HepG2 (cell line): ENCODE data around the gene CEBPG. TPM values are rescaled to one million over a fixed set of nuclear protein-coding genes. Genes with fewer than 3 reads are reported as not detected.

ENCODE experiments used
- ATAC-seq: fragments of 200-7000 bp; cut with Tn5 transposase; 3 replicates; pipeline ENCODE4 v1.9.1; 2020; ENCODE audit warnings: mild to moderate bottlenecking, moderate library complexity
- BruUV-seq: library from RNA; stranded (reverse); fragments of 400-500 nt; replicated peaks from 2 replicates; lab custom pipeline; 2021; lab: Mats Ljungman, UMichigan
- CTCF ChIA-PET: fragments of 300-600 bp; formaldehyde crosslinking; extraction: SDS; loops from one replicate; lab custom pipeline; 2021; ENCODE audit warnings: low total read pairs, inconsistent platforms, low intra/inter-chr PET ratio; lab: Yijun Ruan, JAX
- POLR2A ChIA-PET: fragments of 350-600 bp; sonication (Branson Sonifier 250); formaldehyde crosslinking; loops from one replicate; lab custom pipeline; 2020; ENCODE audit warnings: antibody characterized with exemption, inconsistent platforms; lab: Yijun Ruan, JAX
- DNase-seq: peaks from one replicate; pipeline ENCODE4 v3.0.0-alpha.2; 2015; ENCODE audit warnings: low spot score
- FAIRE-seq: peaks from 3 replicates; lab custom pipeline; 2011; peaks lifted over from hg19 to GRCh38; lab: Jason Lieb, UNC
- H2AFZ ChIP-seq: one replicate; pipeline ENCODE4 v1.6.1; 2011; ENCODE audit warnings: low read length, inconsistent platforms
- H3K27ac ChIP-seq: fragments of 300-600 bp; 3 replicates; pipeline ENCODE4 v1.8.0; 2011; ENCODE audit warnings: mixed run types, mild to moderate bottlenecking, mixed read lengths, low read length, inconsistent platforms; ENCODE audit not compliant: insufficient read depth; ENCODE audit errors: extremely low read length
- H3K27me3 ChIP-seq, 2 experiments: fragments of 200-600 bp in 1 of 2; 2 replicates in 1 of 2; 3 replicates in 1 of 2; pipeline versions ENCODE4 v1.6.0 to v1.8.0; 2011; ENCODE audit warnings: low read length in 2 of 2, mild to moderate bottlenecking in 2 of 2, moderate library complexity in 2 of 2, inconsistent platforms in 1 of 2; ENCODE audit not compliant: insufficient read depth in 2 of 2, control insufficient read depth in 1 of 2
- H3K36me3 ChIP-seq, 2 experiments: fragments of 200-600 bp in 1 of 2; replicated peaks in 1 of 2; 2 replicates in 1 of 2; 3 replicates in 1 of 2; pipeline versions ENCODE4 v1.5.1 to v1.8.0; 2011; ENCODE audit warnings: low read length in 2 of 2, inconsistent platforms in 1 of 2; ENCODE audit not compliant: insufficient read depth in 2 of 2, control insufficient read depth in 1 of 2
- H3K4me1 ChIP-seq: 2 replicates; pipeline ENCODE4 v1.5.1; 2012; ENCODE audit warnings: low read length, inconsistent platforms; ENCODE audit not compliant: insufficient read depth
- H3K4me2 ChIP-seq: 2 replicates; pipeline ENCODE4 v1.6.0; 2011; ENCODE audit warnings: low read depth, low read length, inconsistent platforms
- H3K4me3 ChIP-seq, 3 experiments: fragments of 200-600 bp in 1 of 3; sonication (generic), shearing (Covaris generic) in 1 of 3; replicated peaks in 1 of 3; 2 replicates each; pipeline ENCODE4 v1.5.1; 2011 to 2016; ENCODE audit warnings: low read length in 3 of 3, inconsistent platforms in 2 of 3, low read depth in 2 of 3, mild to moderate bottlenecking in 2 of 3, control low read depth in 1 of 3, mixed read lengths in 1 of 3; ENCODE audit not compliant: insufficient read depth in 1 of 3
- H3K79me2 ChIP-seq: one replicate; pipeline ENCODE4 v1.6.1; 2011; ENCODE audit warnings: low read length, inconsistent platforms; ENCODE audit not compliant: insufficient read depth
- H3K9ac ChIP-seq: 2 replicates; pipeline ENCODE4 v1.6.0; 2011; ENCODE audit warnings: mild to moderate bottlenecking, low read depth, low read length, inconsistent platforms; ENCODE audit not compliant: insufficient read depth
- H3K9me3 ChIP-seq: 2 replicates; pipeline ENCODE4 v1.5.1; 2012; ENCODE audit warnings: mild to moderate bottlenecking, low read length
- H4K20me1 ChIP-seq: 2 replicates; pipeline ENCODE4 v1.6.0; 2011; ENCODE audit warnings: inconsistent platforms, mild to moderate bottlenecking, low read length, moderate library complexity; ENCODE audit not compliant: insufficient read depth
- CBX2 ChIP-seq, 2 experiments: fragments of 200-600 bp in 1 of 2; sonication (generic); formaldehyde crosslinking in 1 of 2; IDR thresholded peaks; 2 replicates each; pipeline versions ENCODE4 v1.7.0 to v1.8.1; 2018 to 2022; ENCODE audit warnings: low read depth in 2 of 2, low read length in 1 of 2, mild to moderate bottlenecking in 1 of 2, missing genetic modification reagents in 1 of 2
- FIP1L1 ChIP-seq: fragments of 200-400 bp; formaldehyde crosslinking; IDR thresholded peaks from 2 replicates; pipeline ENCODE4 v1.6.1; 2018; ENCODE audit warnings: low read depth, mild to moderate bottlenecking, low read length, moderate library complexity, borderline replicate concordance; ENCODE audit not compliant: insufficient read depth
- MTA1 ChIP-seq: sonication (generic); formaldehyde crosslinking; IDR thresholded peaks from 2 replicates; pipeline ENCODE4 v1.4.0; 2020; ENCODE audit warnings: missing genetic modification reagents, mild to moderate bottlenecking, borderline replicate concordance
- NFIC ChIP-seq: IDR thresholded peaks from 2 replicates; pipeline ENCODE4 v1.6.1; 2012; ENCODE audit warnings: mild to moderate bottlenecking, low read length, inconsistent platforms
- POLR2AphosphoS2 ChIP-seq: IDR thresholded peaks from 2 replicates; pipeline ENCODE4 v1.6.1; 2011; ENCODE audit warnings: low read depth, low read length, improper control_type of control experiment
- RFX1 ChIP-seq: fragments of 450-650 bp; IDR thresholded peaks from 2 replicates; pipeline ENCODE4 v1.6.1; 2017
- ZNF777 ChIP-seq: sonication (generic); formaldehyde crosslinking; IDR thresholded peaks from 2 replicates; pipeline ENCODE4 v1.4.0; 2020; ENCODE audit warnings: missing genetic modification reagents
- WGBS: methylation state at CpG from one replicate; pipeline ENCODE4 v1.1.6; 2017; ENCODE audit warnings: low lambda C conversion rate; 5-methylcytosine and 5-hydroxymethylcytosine counted together
- in situ Hi-C: cut with HindIII; loops from 2 replicates; pipeline ENCODE4 v1.10.0; 2017; ENCODE audit warnings: low pct_unique_long_range_greater_than_20kb; ENCODE audit not compliant: extremely low pct_ligation_motif_present
- intact Hi-C: fragments of 100-400 bp; cut with micrococcal nuclease; formaldehyde crosslinking; loops from one replicate; pipeline ENCODE4 v1.10.0; 2022; ENCODE audit not compliant: unreplicated experiment
- polyA plus RNA-seq, 8 experiments: library from polyadenylated mRNA; depleted of rRNA in 3 of 8; stranded (reverse) in 7 of 8; unstranded in 1 of 8; fragments of >200 nt; fragmentation: Illumina TruSeq in 4 of 8; extraction: Trizol in 4 of 8; gene quantifications; 2 replicates each; pipeline versions ENCODE4 v1.2.1 to v1.2.3, GENCODE V29; 2011 to 2016; ENCODE audit warnings: low read depth in 4 of 8, missing spikeins in 1 of 8, mixed read lengths in 1 of 8; ENCODE audit not compliant: insufficient read depth in 1 of 8
- total RNA-seq, 5 experiments: library from RNA; depleted of rRNA; stranded (reverse); fragments of >200 nt; fragmentation: Illumina TruSeq; extraction: Trizol; gene quantifications; 2 replicates each; pipeline ENCODE4 v1.2.3, GENCODE V29; 2016; ENCODE audit warnings: low read depth in 1 of 5

Gene CEBPG
- total and polyA plus RNA-seq, 2 of the 13 experiments (the other 11 are each of a cell fraction or from before 2014, with no cell fraction given), result 25.7 to 34.3 TPM

DNA sequence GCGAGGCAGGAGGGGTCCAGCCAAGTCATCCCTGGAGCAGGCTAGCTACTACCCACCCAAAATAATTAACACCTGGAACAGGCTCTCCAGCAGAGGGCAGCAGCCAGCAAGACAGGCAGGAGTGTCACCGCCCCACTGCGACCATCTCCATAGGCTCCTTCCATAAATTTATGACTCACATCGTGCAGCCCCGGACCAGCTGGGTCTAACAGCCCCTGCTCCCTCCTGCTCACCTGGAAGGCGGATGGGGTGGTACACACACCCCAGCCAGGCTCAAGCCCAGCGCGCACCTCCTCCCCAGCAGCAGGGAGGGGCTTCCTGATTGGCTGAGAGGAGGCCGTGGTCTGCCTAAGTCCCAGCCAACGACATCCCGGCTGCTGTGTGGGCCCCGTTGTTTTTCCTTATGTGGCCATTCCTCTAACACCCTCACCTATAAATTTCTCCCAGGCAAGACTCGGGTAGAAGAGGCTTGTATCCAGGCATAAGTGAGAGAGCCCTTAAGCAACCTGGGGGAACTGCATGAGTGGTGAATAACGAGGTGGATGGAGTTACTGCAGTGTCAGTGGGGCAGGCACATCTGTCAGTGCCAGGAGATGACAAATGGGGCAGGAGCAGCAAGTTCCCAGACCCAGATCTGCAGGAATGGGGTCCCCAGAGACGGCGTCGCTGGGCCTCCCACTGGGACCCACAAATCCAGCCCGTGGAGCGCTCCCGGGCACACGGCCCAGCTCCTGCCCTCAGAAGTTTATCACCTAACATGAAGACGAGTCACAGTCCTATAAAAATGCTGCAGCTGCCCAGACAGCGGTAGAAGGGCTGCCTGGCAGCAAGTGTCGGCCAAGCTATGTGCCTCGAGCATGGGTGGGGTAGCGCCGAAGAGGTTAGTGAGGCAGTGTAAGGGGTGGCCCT lies 43.1 kb downstream of the CEBPG start (continued):
- TF ChIP-seq CBX2 (IDR thresholded peaks at IDR 0.05; ENCODE audit: low read depth, low read length) (no peak), CBX2 (CRISPR knock-in tag; IDR thresholded peaks at IDR 0.05; ENCODE audit: low read depth) (no peak), FIP1L1 (no peak)
- TF ChIP-seq, all 625 proteins: peak for 9

DNA sequence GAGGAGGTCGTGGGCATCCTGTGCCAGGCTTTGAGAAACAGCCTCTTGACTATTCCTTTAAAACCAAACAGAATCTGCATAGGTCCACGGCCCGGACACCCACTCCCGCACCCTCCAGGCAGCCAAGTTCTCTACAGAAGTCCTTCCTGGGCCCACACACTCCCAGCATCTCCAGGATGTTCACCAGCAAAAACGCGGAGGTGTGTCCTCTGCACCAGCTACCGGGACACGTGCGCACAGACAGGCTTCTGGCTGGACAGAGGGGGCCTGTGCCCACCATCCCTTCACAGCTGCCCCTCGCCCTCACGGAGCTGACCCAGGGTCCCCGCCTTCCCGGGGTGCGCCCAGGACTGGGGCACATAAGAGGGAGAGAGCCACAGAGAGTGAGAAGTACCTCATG lies 44.2 kb downstream of the CEBPG start:
- DNase-seq, result no peak
- H3K9ac ChIP-seq, result no peak overlapping the region
- FAIRE-seq, result no peak
- in situ Hi-C loops, result no loop called here
- peaks cover 16% of the 10 kb centered on the region for H3K4me1 ChIP-seq
- H3K4me2 ChIP-seq, result no peak overlapping the region
- CTCF ChIA-PET, result no interaction called here
- intact Hi-C loops, result no loop called here
- no peak overlapping the region for H3K4me3 ChIP-seq
- no peaks in the 10 kb centered on the region for H3K79me2 ChIP-seq
- no peak overlapping the region for H3K27ac ChIP-seq
- no peak overlapping the region for H2AFZ ChIP-seq
- no peaks in the 10 kb centered on the region for H4K20me1 ChIP-seq
- POLR2A ChIA-PET, result no interaction called here
- no peaks in the 10 kb centered on the region for H3K27me3 ChIP-seq
- ATAC-seq, result no peak
- WGBS, result 96% methylated on average over 14 of the region's 14 CpGs
- TF ChIP-seq RFX1 (no peak), ZNF777 (no peak), MTA1 (CRISPR knock-in tag) (no peak), NFIC (no peak), POLR2AphosphoS2 (no peak)
- H3K36me3 ChIP-seq, result no peaks in the 10 kb centered on the region
- BruUV-seq, result no TSS peak
- no peaks in the 10 kb centered on the region for H3K9me3 ChIP-seq
